GM23338 (cell line): ENCODE measurements around the gene ZNF385B. TPM values are rescaled to one million over a fixed set of nuclear protein-coding genes. Genes with fewer than 3 reads are reported as not detected.

ENCODE experiments used
- ATAC-seq: fragments of 200-7000 bp; cut with Tn5 transposase; 3 replicates; pipeline ENCODE4 v1.9.1; 2020
- DNase-seq: peaks from one replicate; pipeline ENCODE4 v3.0.0-alpha.2; 2015; ENCODE audit warnings: low spot score
- H2AFZ ChIP-seq: fragments of 200-600 bp; sonication (generic); 2 replicates; pipeline ENCODE4 v1.8.0; 2016; ENCODE audit warnings: antibody characterized with exemption, mild to moderate bottlenecking, moderate library complexity
- H3F3A ChIP-seq: fragments of 200-600 bp; sonication (generic); replicated peaks from 2 replicates; pipeline ENCODE4 v1.8.0; 2017; ENCODE audit warnings: antibody characterized with exemption, mixed run types, low read depth
- H3K27ac ChIP-seq: fragments of 200-600 bp; sonication (generic); 2 replicates; pipeline ENCODE4 v1.6.1; 2016; ENCODE audit warnings: low read depth
- H3K27me3 ChIP-seq: fragments of 200-600 bp; sonication (generic); 2 replicates; pipeline ENCODE4 v1.8.0; 2016; ENCODE audit warnings: mild to moderate bottlenecking, mixed run types, moderate library complexity; ENCODE audit not compliant: insufficient read depth
- H3K36me3 ChIP-seq: fragments of 200-600 bp; sonication (generic); 2 replicates; pipeline ENCODE4 v1.8.0; 2016; ENCODE audit warnings: mild to moderate bottlenecking; ENCODE audit not compliant: insufficient read depth
- H3K4me1 ChIP-seq: fragments of 200-600 bp; sonication (generic); 2 replicates; pipeline ENCODE4 v1.8.0; 2016; ENCODE audit warnings: mild to moderate bottlenecking, moderate library complexity; ENCODE audit not compliant: insufficient read depth
- H3K4me2 ChIP-seq: fragments of 200-600 bp; sonication (generic); 2 replicates; pipeline ENCODE4 v1.7.1; 2017; ENCODE audit warnings: mixed run types
- H3K4me3 ChIP-seq: fragments of 200-600 bp; sonication (generic); 2 replicates; pipeline ENCODE4 v1.6.1; 2016; ENCODE audit warnings: mixed run types
- H3K79me2 ChIP-seq: fragments of 200-600 bp; sonication (generic); replicated peaks from 2 replicates; pipeline ENCODE4 v1.8.0; 2017; ENCODE audit warnings: mild to moderate bottlenecking; ENCODE audit not compliant: insufficient read depth
- H3K9me2 ChIP-seq: fragments of 200-600 bp; sonication (generic); 2 replicates; pipeline ENCODE4 v1.8.0; 2017; ENCODE audit not compliant: insufficient read depth
- H4K20me1 ChIP-seq: fragments of 200-600 bp; sonication (generic); replicated peaks from 2 replicates; pipeline ENCODE4 v1.8.0; 2017; ENCODE audit warnings: mild to moderate bottlenecking; ENCODE audit not compliant: insufficient read depth
- H3K27ac Mint-ChIP-seq: 2 replicates; pipeline ENCODE4 v1.8.0; 2020; ENCODE audit warnings: inconsistent platforms, mild to moderate bottlenecking, moderate library complexity, mixed read lengths
- H3K27me3 Mint-ChIP-seq: 3 replicates; pipeline ENCODE4 v1.8.0; 2022; ENCODE audit warnings: low read depth, mild to moderate bottlenecking, moderate library complexity, mixed read lengths, inconsistent platforms; ENCODE audit not compliant: insufficient read depth, poor library complexity
- H3K36me3 Mint-ChIP-seq: 3 replicates; pipeline ENCODE4 v1.8.0; 2021; ENCODE audit warnings: low read depth, mild to moderate bottlenecking, inconsistent platforms, moderate library complexity, mixed read lengths
- H3K4me1 Mint-ChIP-seq: 3 replicates; pipeline ENCODE4 v1.8.0; 2020; ENCODE audit warnings: mild to moderate bottlenecking, inconsistent platforms, mixed read lengths
- H3K4me3 Mint-ChIP-seq: 3 replicates; pipeline ENCODE4 v1.8.0; 2021; ENCODE audit warnings: moderate library complexity, mild to moderate bottlenecking, inconsistent platforms, mixed read lengths
- H3K9me3 Mint-ChIP-seq: 3 replicates; pipeline ENCODE4 v1.8.0; 2020; ENCODE audit warnings: moderate library complexity, mild to moderate bottlenecking, inconsistent platforms, mixed read lengths
- CREB1 ChIP-seq: fragments of 250-450 bp; sonication (Bioruptor Pico); IDR thresholded peaks from 2 replicates; pipeline ENCODE4 v1.5.0; 2020; ENCODE audit warnings: low read depth, mild to moderate bottlenecking, moderate library complexity
- ETS1 ChIP-seq: IDR thresholded peaks from 2 replicates; pipeline ENCODE4 v1.6.1; 2016; ENCODE audit warnings: antibody characterized with exemption
- EZH2 ChIP-seq: fragments of 200-600 bp; sonication (generic); IDR thresholded peaks from one replicate; pipeline ENCODE4 v1.8.0; 2017; ENCODE audit warnings: antibody characterized with exemption, mild to moderate bottlenecking, low read depth; ENCODE audit not compliant: unreplicated experiment
- EZH2phosphoT487 ChIP-seq: fragments of 200-600 bp; sonication (generic); IDR thresholded peaks from one replicate; pipeline ENCODE4 v1.8.1; 2018; ENCODE audit warnings: antibody characterized with exemption; ENCODE audit not compliant: unreplicated experiment
- JUNB ChIP-seq: IDR thresholded peaks from one replicate; pipeline ENCODE4 v1.6.1; 2016; ENCODE audit warnings: antibody characterized with exemption; ENCODE audit not compliant: unreplicated experiment
- NANOG ChIP-seq: IDR thresholded peaks from 2 replicates; pipeline ENCODE4 v1.6.1; 2016; ENCODE audit warnings: antibody characterized with exemption, borderline replicate concordance
- POLR2AphosphoS5 ChIP-seq: IDR thresholded peaks from 2 replicates; pipeline ENCODE4 v1.6.1; 2016; ENCODE audit warnings: antibody characterized with exemption, low read depth
- REST ChIP-seq: IDR thresholded peaks from one replicate; pipeline ENCODE4 v1.6.1; 2018; ENCODE audit warnings: antibody characterized with exemption; ENCODE audit not compliant: unreplicated experiment
- STAT1 ChIP-seq: IDR thresholded peaks from one replicate; pipeline ENCODE4 v1.6.1; 2016; ENCODE audit warnings: antibody characterized with exemption; ENCODE audit not compliant: unreplicated experiment
- ZNF114 ChIP-seq: fragments of 250-450 bp; sonication (Bioruptor Pico); IDR thresholded peaks from 2 replicates; pipeline ENCODE4 v1.5.0; 2020; ENCODE audit warnings: mild to moderate bottlenecking, moderate library complexity
- ZNF331 ChIP-seq: fragments of 250-450 bp; sonication (Bioruptor Pico); IDR thresholded peaks from 2 replicates; pipeline ENCODE4 v1.5.0; 2020; ENCODE audit warnings: low read depth, mild to moderate bottlenecking, moderate library complexity
- ZNF462 ChIP-seq: fragments of 250-450 bp; sonication (Bioruptor Pico); IDR thresholded peaks from 2 replicates; pipeline ENCODE4 v1.5.0; 2020; ENCODE audit warnings: mild to moderate bottlenecking, moderate library complexity
- polyA plus RNA-seq: library from polyadenylated mRNA; unstranded; fragments of >200 nt; fragmentation: Nextera tagmentation; extraction: Ambion mirVana; gene quantifications from 2 replicates; pipeline ENCODE4 v1.2.1, GENCODE V29; 2016
- total RNA-seq: library from RNA; depleted of rRNA; stranded (reverse); fragments of >200 nt; shearing (Covaris generic); gene quantifications from 2 replicates; pipeline ENCODE4 v1.2.3, GENCODE V29; 2014

Gene ZNF385B
- total and polyA plus RNA-seq, 2 experiments from 2014 or later, result 1.5 to 4.6 TPM

- no peak for TF ChIP-seq ETS1
- TF ChIP-seq ZNF331 (CRISPR knock-in tag), result no peak
- no peak for TF ChIP-seq EZH2phosphoT487
Observed at GRCh38 chr2:179483131-179483530, 378.3 kb downstream of the ZNF385B start (continued).

GRCh38 chr2:179479947-179480346 lies 381.5 kb downstream of the ZNF385B start:
- 0 out of 3 replicates have a peak, but pooled peaks cover 2% of the 10 kb centered on the region for H3K4me1 Mint-ChIP-seq
- Histone ChIP-seq H3K4me3 (no peak overlapping the region), H3K27ac (no peak overlapping the region), H3K36me3 (no peaks in the 10 kb centered on the region), H3K27me3 (no peaks in the 10 kb centered on the region), H3F3A (no peaks in the 10 kb centered on the region), H2AFZ (no peak overlapping the region), H4K20me1 (no peaks in the 10 kb centered on the region), H3K4me1 (no peaks in the 10 kb centered on the region), H3K79me2 (no peaks in the 10 kb centered on the region), H3K4me2 (no peak overlapping the region), H3K9me2 (no peaks in the 10 kb centered on the region)
- ATAC-seq (no peak), DNase-seq (no peak)
- no peak overlapping the region for H3K27ac Mint-ChIP-seq
- H3K9me3 Mint-ChIP-seq, result no peaks in the 10 kb centered on the region
- no peaks in the 10 kb centered on the region for H3K27me3 Mint-ChIP-seq
- H3K4me3 Mint-ChIP-seq, result no peak overlapping the region
- no peaks in the 10 kb centered on the region for H3K36me3 Mint-ChIP-seq
- TF ChIP-seq ETS1, result no peak
- no peak for TF ChIP-seq JUNB
- TF ChIP-seq ZNF331 (CRISPR knock-in tag), result no peak
- no peak for TF ChIP-seq ZNF114 (CRISPR knock-in tag)
- no peak for TF ChIP-seq STAT1
- TF ChIP-seq REST, result no peak
- TF ChIP-seq NANOG, result no peak
- no peak for TF ChIP-seq ZNF462 (CRISPR knock-in tag)
- no peak for TF ChIP-seq POLR2AphosphoS5
- TF ChIP-seq CREB1 (CRISPR knock-in tag), result no peak
- no peak for TF ChIP-seq EZH2
- no peak for TF ChIP-seq EZH2phosphoT487
